ENCODE measurements around the gene C21orf58. TPM values are rescaled to one million over a fixed set of nuclear protein-coding genes. Genes with fewer than 3 reads are reported as not detected.

The C21orf58 gene
- polyA plus RNA-seq, 1 of the 3 experiments (the other 2 are of a cell fraction), result 9.7 TPM

GRCh38 chr21:46368533-46369285, 45.0 kb upstream of the C21orf58 start:
- POLR2A ChIA-PET, result no interaction called here
- TF ChIP-seq, protein P1, sequence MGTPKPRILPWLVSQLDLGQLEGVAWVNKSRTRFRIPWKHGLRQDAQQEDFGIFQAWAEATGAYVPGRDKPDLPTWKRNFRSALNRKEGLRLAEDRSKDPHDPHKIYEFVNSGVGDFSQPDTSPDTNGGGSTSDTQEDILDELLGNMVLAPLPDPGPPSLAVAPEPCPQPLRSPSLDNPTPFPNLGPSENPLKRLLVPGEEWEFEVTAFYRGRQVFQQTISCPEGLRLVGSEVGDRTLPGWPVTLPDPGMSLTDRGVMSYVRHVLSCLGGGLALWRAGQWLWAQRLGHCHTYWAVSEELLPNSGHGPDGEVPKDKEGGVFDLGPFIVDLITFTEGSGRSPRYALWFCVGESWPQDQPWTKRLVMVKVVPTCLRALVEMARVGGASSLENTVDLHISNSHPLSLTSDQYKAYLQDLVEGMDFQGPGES (IDR thresholded peaks at IDR 0.05; ENCODE audit: low read depth, low read length), result no peak
- TF ChIP-seq, protein P2, sequence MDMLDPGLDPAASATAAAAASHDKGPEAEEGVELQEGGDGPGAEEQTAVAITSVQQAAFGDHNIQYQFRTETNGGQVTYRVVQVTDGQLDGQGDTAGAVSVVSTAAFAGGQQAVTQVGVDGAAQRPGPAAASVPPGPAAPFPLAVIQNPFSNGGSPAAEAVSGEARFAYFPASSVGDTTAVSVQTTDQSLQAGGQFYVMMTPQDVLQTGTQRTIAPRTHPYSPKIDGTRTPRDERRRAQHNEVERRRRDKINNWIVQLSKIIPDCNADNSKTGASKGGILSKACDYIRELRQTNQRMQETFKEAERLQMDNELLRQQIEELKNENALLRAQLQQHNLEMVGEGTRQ (IDR thresholded peaks at IDR 0.05; ENCODE audit: borderline replicate concordance, low read depth, low read length), result no peak
- TF ChIP-seq ELF1 (IDR thresholded peaks at IDR 0.05) (no peak), RFX5 (IDR thresholded peaks at IDR 0.05; ENCODE audit: low read length) (no peak)
- TF ChIP-seq, protein P3, sequence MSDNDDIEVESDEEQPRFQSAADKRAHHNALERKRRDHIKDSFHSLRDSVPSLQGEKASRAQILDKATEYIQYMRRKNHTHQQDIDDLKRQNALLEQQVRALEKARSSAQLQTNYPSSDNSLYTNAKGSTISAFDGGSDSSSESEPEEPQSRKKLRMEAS (IDR thresholded peaks at IDR 0.05; ENCODE audit: low read depth), result no peak
- TF ChIP-seq, protein P4, sequence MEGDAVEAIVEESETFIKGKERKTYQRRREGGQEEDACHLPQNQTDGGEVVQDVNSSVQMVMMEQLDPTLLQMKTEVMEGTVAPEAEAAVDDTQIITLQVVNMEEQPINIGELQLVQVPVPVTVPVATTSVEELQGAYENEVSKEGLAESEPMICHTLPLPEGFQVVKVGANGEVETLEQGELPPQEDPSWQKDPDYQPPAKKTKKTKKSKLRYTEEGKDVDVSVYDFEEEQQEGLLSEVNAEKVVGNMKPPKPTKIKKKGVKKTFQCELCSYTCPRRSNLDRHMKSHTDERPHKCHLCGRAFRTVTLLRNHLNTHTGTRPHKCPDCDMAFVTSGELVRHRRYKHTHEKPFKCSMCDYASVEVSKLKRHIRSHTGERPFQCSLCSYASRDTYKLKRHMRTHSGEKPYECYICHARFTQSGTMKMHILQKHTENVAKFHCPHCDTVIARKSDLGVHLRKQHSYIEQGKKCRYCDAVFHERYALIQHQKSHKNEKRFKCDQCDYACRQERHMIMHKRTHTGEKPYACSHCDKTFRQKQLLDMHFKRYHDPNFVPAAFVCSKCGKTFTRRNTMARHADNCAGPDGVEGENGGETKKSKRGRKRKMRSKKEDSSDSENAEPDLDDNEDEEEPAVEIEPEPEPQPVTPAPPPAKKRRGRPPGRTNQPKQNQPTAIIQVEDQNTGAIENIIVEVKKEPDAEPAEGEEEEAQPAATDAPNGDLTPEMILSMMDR (IDR thresholded peaks at IDR 0.05), result no peak
- TF ChIP-seq, protein P5, sequence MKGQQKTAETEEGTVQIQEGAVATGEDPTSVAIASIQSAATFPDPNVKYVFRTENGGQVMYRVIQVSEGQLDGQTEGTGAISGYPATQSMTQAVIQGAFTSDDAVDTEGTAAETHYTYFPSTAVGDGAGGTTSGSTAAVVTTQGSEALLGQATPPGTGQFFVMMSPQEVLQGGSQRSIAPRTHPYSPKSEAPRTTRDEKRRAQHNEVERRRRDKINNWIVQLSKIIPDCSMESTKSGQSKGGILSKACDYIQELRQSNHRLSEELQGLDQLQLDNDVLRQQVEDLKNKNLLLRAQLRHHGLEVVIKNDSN (IDR thresholded peaks at IDR 0.05; ENCODE audit: borderline replicate concordance, low read depth), result no peak
- H3K9ac ChIP-seq, result no peak overlapping the region
- no peaks in the 10 kb centered on the region for H3K9me2 ChIP-seq
- H4K20me1 ChIP-seq (ENCODE audit: insufficient read depth), result peaks cover 9% of the 10 kb centered on the region
- H3K36me3 ChIP-seq (replicated peaks in 1 of 2; ENCODE audit: control insufficient read depth in 1 of 2, insufficient read depth in 2 of 2, low read length in 1 of 2), result peaks cover 7 to 26% of the 10 kb centered on the region in 2 experiments
- WGBS (ENCODE audit: low lambda C conversion rate), result 82% methylated on average over 11 of the region's 11 CpGs
- CTCF ChIA-PET, result no interaction called here
- no peaks in the 10 kb centered on the region for H3F3A ChIP-seq (replicated peaks; ENCODE audit: insufficient read depth)
- DNase-seq, result no peak
- peaks cover 41% of the 10 kb centered on the region for H3K79me2 ChIP-seq (ENCODE audit: insufficient read depth)
- no peak overlapping the region for H3K4me3 ChIP-seq (ENCODE audit: low read depth in 2 of 2, low read length in 1 of 2)
- no peak overlapping the region for H3K27ac ChIP-seq (ENCODE audit: low read depth in 2 of 2, low read length in 1 of 2)
- no peak overlapping the region for H3K4me2 ChIP-seq
- H2AFZ ChIP-seq (ENCODE audit: low read depth), result no peak overlapping the region
- H3K9me3 ChIP-seq, result no peaks in the 10 kb centered on the region
- H3K4me1 ChIP-seq (ENCODE audit: control insufficient read depth in 1 of 2, insufficient read depth in 2 of 2, low read depth in 1 of 2, low read length in 1 of 2), result no peaks in the 10 kb centered on the region
- no peaks in the 10 kb centered on the region for H3K27me3 ChIP-seq (ENCODE audit: insufficient read depth)

GRCh38 chr21:46366966-46367365, 43.3 kb upstream of the C21orf58 start:
- DNase-seq, result no peak
- Histone ChIP-seq H3K9me3 (no peaks in the 10 kb centered on the region), H3K27me3 (ENCODE audit: insufficient read depth) (no peaks in the 10 kb centered on the region), H3K9me2 (no peaks in the 10 kb centered on the region), H3K36me3 (replicated peaks in 1 of 2; ENCODE audit: control insufficient read depth in 1 of 2, insufficient read depth in 2 of 2, low read length in 1 of 2) (peaks cover 12 to 32% of the 10 kb centered on the region in 2 experiments), H3K4me3 (ENCODE audit: low read depth in 2 of 2, low read length in 1 of 2) (no peak overlapping the region), H3F3A (replicated peaks; ENCODE audit: insufficient read depth) (no peaks in the 10 kb centered on the region), H3K4me1 (ENCODE audit: control insufficient read depth in 1 of 2, insufficient read depth in 2 of 2, low read depth in 1 of 2, low read length in 1 of 2) (no peaks in the 10 kb centered on the region), H3K79me2 (ENCODE audit: insufficient read depth) (peaks cover 32% of the 10 kb centered on the region), H4K20me1 (ENCODE audit: insufficient read depth) (peaks cover 8% of the 10 kb centered on the region), H2AFZ (ENCODE audit: low read depth) (no peak overlapping the region), H3K4me2 (no peak overlapping the region), H3K9ac (no peak overlapping the region), H3K27ac (ENCODE audit: low read depth in 2 of 2, low read length in 1 of 2) (no peak overlapping the region)
- CTCF ChIA-PET, result no interaction called here
- 96% methylated on average over 14 of the region's 20 CpGs for WGBS (ENCODE audit: low lambda C conversion rate)
- POLR2A ChIA-PET, result no interaction called here
- TF ChIP-seq CHD2 (IDR thresholded peaks at IDR 0.05; ENCODE audit: low read length, partially characterized antibody) (no peak), ELF1 (IDR thresholded peaks at IDR 0.05) (no peak), POLR2AphosphoS5 (IDR thresholded peaks at IDR 0.05; ENCODE audit: low read depth, low read length) (no peak), MXI1 (IDR thresholded peaks at IDR 0.05; ENCODE audit: low read depth, low read length) (no peak), RXRA (IDR thresholded peaks at IDR 0.05; ENCODE audit: borderline replicate concordance, low read depth) (no peak), YY1 (IDR thresholded peaks at IDR 0.05; ENCODE audit: low read depth) (no peak), RCOR1 (IDR thresholded peaks at IDR 0.05; ENCODE audit: low read length) (no peak), JUND (IDR thresholded peaks at IDR 0.05) (no peak)
- TF ChIP-seq, protein P6, sequence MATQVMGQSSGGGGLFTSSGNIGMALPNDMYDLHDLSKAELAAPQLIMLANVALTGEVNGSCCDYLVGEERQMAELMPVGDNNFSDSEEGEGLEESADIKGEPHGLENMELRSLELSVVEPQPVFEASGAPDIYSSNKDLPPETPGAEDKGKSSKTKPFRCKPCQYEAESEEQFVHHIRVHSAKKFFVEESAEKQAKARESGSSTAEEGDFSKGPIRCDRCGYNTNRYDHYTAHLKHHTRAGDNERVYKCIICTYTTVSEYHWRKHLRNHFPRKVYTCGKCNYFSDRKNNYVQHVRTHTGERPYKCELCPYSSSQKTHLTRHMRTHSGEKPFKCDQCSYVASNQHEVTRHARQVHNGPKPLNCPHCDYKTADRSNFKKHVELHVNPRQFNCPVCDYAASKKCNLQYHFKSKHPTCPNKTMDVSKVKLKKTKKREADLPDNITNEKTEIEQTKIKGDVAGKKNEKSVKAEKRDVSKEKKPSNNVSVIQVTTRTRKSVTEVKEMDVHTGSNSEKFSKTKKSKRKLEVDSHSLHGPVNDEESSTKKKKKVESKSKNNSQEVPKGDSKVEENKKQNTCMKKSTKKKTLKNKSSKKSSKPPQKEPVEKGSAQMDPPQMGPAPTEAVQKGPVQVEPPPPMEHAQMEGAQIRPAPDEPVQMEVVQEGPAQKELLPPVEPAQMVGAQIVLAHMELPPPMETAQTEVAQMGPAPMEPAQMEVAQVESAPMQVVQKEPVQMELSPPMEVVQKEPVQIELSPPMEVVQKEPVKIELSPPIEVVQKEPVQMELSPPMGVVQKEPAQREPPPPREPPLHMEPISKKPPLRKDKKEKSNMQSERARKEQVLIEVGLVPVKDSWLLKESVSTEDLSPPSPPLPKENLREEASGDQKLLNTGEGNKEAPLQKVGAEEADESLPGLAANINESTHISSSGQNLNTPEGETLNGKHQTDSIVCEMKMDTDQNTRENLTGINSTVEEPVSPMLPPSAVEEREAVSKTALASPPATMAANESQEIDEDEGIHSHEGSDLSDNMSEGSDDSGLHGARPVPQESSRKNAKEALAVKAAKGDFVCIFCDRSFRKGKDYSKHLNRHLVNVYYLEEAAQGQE (IDR thresholded peaks at IDR 0.05; ENCODE audit: low read depth, low read length), result no peak
- TF ChIP-seq, protein P7, sequence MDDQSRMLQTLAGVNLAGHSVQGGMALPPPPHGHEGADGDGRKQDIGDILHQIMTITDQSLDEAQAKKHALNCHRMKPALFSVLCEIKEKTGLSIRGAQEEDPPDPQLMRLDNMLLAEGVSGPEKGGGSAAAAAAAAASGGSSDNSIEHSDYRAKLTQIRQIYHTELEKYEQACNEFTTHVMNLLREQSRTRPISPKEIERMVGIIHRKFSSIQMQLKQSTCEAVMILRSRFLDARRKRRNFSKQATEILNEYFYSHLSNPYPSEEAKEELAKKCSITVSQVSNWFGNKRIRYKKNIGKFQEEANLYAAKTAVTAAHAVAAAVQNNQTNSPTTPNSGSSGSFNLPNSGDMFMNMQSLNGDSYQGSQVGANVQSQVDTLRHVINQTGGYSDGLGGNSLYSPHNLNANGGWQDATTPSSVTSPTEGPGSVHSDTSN (IDR thresholded peaks at IDR 0.05), result no peak
